HPDE6-E6E7 (cell line): ENCODE results near the gene FGD6.
A peak's percentile ranks its signal among the peaks of the same experiment; 100 is the strongest.
"Not testable (repeated sequence)": the region's sequence is repeated elsewhere in the genome, so short reads cannot be mapped to it uniquely, and the experiment has no call there.

Experiments
- DNase-seq: peaks from one replicate; pipeline ENCODE4 v3.0.0; 2011; ENCODE audit warnings: missing footprints; ENCODE audit errors: extremely low spot score

Gene FGD6

GRCh38 chr12:95126076-95126475 is 91.2 kb downstream of the FGD6 start:
- no peak for DNase-seq

- DNase-seq, result no peak
Measured at GRCh38 chr12:95124106-95124505, 93.2 kb downstream of the FGD6 start.

- no peak for DNase-seq
Measured at GRCh38 chr12:95118788-95119179, 98.5 kb downstream of the FGD6 start.

GRCh38 chr12:95118138-95118787 is 99.0 kb downstream of the FGD6 start:
- DNase-seq, result peak; percentile 31

DNA sequence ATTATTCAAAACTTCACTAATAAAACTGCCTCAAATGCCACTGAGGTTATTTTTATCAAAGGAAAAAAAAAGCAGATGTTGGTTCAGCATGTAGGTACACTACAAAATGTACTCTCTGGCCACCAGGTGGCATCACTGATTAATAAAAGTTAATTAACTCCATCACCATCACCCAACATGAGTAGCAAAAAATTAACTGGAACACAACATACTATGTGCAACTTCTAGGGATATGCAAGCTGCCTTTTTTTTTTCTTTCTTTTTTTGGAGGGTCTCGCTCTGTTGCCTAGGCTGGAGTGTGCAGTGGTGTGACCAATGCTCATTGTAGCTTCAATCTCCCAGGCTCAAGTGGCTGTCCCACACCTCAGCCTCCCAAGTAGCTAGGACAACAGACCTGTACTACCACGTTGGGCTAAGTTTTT is 100.1 kb downstream of the FGD6 start:
- no peak for DNase-seq

DNA sequence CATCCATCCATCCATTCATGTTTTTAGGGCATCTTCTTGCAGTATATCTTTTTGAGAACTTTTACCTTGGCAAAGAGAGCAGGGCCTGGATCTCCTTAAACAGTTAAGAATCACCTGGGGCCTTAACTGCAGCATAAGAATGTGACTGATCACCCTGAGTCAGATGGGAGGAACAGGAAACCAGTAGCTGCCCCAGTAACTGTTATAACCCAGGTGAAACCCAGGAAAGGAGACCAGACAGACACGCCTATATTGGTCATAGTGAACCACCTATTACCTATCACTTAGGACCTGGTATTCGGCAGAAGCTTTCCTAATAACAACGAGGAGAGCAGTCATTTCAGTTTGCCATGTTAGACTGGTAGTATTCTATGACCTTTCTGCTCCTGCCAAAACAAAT is 100.5 kb downstream of the FGD6 start:
- peak; percentile 94 for DNase-seq

- DNase-seq, result no peak
Measured at GRCh38 chr12:95116341-95116740, 100.9 kb downstream of the FGD6 start.

GRCh38 chr12:95115641-95116040 is 101.6 kb downstream of the FGD6 start:
- no peak for DNase-seq

GRCh38 chr12:95114766-95115405 is 102.4 kb downstream of the FGD6 start:
- DNase-seq, result no peak

DNA sequence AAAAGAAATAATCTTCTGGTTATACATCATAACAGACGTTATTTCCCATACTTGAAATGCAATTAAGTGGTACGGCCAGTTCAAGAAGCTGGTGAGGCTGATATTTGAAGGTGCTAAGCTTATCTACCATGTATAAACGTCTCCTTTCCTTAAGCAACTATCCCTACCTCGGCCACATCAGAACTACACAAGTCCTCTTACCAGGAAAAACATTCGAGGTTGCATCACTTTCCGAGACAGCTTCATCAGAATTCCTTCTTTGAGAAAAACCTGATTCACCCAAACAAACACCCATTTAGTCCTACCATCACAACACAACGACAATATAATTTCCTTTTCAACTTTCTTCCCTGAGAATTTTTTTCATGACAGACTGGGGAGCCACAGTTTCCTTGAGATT is 109.9 kb downstream of the FGD6 start:
- no peak for DNase-seq

- no peak for DNase-seq
Measured at GRCh38 chr12:95105540-95105939, 111.7 kb downstream of the FGD6 start.

- DNase-seq, result no peak
Measured at GRCh38 chr12:95104919-95105452, 112.3 kb downstream of the FGD6 start.

DNA sequence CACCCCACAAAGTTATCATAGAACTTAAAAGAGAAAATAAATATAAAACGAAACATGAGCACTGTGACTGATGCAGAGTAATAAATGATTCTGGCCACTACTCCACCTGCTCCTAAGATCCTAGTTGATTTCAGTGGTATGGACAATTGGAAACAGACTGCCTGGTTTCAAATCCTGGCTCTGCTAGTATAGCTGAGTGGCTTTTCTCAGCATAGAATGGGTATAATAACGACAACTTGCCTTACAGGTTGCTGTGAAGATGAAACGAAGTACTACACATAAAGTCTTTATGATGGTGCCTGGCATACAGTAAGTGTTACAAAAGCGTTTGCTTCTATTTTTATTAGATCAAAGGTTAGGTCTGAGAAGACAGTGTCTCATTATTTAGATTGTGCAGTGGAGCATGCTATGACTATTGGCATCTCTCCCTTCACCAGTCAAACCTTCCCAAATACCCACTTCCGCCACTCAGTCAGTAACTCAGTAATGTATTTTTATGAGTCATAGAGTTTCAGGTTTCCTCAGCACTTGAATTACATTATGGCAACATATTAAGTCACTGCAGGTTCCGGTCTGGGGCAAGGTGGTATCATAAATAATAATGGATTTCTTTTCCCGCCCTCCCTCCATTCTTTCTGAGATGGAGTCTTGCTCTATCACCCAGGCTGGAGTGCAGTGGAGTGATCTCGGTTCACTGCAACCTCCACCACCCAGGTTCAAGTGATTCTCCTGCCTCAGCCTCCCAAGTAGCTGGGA is 114.2 kb downstream of the FGD6 start:
- DNase-seq, result peak; percentile 88

GRCh38 chr12:95101957-95102356 is 115.3 kb downstream of the FGD6 start:
- not testable (repeated sequence) for DNase-seq

GRCh38 chr12:95100264-95101190 is 116.7 kb downstream of the FGD6 start:
- DNase-seq, result no peak

DNA sequence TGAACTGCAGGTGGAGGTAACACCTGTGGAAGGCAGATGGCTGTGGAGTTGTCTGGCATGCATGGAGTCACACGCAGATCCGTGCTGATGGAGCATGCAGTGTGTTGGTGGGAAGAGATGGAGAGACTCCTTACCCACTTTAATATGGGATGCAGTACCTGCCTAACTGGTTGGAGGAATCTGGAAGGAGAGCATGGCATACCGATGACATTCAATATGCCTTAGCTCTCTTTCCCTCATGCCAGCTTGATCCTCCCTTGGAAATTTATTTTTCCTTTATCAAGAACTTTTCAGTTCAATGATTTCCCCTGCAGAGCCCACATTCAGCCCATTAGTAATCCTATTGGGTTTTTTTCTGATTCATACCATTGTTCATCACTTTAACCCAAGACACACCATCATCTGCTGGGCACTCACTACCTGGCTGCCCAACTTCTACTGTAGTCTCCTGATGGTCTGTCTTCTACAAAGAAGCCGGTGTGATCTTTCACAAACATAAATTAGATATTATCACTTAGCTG is 117.9 kb downstream of the FGD6 start:
- no peak for DNase-seq

DNA sequence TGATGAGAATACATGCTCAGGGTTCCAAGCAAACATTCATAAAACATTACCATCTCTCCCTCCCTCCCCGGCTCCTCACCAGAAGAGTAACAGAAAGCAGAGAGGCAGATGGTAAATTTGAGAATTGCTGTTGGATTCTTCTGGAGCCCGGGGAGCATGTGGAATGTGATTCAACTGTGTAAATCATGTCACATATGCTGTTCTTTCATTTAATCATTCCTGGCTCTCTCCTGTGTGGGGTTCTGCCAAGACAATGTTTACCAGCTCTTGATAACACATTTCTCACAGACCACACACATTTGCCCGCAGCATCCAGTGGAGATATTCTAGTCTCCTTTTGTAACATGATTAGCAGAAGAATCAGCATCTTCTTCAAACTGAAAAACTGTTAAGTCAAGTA is 120.4 kb downstream of the FGD6 start:
- no peak for DNase-seq

DNA sequence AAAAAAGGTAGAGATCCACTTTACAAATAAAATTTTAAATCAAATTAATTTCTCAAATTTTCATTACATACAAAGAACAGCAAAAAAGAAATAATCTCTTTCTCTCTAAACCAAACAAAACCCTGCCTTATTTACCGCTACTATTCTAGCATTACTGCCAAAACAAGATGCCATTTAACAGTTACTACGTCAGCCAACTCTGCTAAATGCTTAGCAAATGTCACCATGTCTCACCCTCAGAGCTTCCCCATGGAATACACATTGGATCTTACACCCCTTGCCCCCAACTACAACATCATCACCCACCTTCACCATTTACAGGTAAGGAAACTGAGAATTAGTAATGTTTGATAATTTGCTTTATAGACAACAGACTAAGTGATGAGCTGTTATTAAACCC is 120.9 kb downstream of the FGD6 start:
- no peak for DNase-seq

DNA sequence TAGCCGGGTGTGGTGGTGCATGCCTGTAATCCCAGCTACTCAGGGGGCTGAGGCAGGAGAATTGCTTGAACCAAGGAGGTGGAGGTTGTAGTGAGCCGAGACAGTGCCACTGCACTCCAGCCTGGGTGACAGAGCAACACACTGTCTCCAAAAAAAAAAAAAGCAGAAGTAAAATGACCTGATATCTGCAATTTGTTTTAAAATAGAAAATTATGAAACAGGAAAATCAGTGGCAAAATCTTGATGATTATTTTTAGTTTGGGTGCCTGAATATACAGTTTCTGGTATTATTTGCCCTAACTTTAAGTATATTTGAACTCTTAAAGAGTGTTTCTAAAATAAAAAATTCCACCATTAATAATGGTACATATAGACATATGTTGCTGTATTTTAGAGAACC is 121.4 kb downstream of the FGD6 start:
- not testable (repeated sequence) for DNase-seq

DNA sequence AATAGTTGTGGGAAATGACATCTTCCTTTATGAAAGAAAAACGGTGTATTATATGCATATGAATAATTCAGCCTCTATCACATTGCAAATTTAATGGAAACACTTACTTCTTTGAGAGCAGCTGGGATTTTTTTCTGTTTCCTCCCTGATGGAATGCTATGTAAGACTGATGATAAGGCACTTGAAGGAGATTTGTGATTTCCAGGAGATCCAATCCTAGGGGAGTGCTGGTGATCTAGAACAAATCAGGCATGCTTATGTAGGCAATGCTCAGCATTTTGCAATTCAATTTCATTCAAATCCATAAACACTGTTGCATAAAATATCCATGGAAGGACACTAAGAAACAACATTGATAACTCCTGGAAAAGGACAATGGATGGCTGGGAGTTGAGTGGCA is 127.8 kb downstream of the FGD6 start:
- DNase-seq, result no peak

DNA sequence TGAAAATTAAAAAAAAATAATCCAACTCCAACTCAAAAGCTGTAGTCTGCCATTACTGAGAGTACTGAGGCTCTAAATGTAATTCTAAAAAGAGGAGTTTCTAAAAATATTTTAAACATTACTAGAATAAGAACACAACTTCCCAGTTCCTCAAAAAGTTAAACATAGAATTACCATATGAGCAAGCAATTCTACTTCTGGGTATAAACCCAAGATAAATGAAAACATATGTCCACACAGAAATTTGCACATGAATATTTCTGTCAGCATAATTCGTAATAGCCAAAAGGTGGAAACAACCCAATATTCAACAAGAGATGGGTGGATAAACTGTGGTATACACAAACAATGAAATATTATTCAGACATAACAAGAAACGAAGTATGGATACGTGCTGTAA is 128.9 kb downstream of the FGD6 start:
- no peak for DNase-seq
